Stomach smooth muscle (tissue), 2 donors: ENCODE data around the gene JTB.

Source experiments
- H3K27ac ChIP-seq: one replicate; pipeline ENCODE4 v1.7.0; 2013; ENCODE audit warnings: mild to moderate bottlenecking, low read length, inconsistent platforms
- H3K27me3 ChIP-seq, 2 donors: one replicate each; pipeline ENCODE4 v1.7.0; 2013; ENCODE audit warnings: low read length in 2 of 2; ENCODE audit not compliant: insufficient read depth in 2 of 2, control insufficient read depth in 1 of 2
- H3K36me3 ChIP-seq, 2 donors: one replicate each; pipeline ENCODE4 v1.7.0; 2013; ENCODE audit warnings: low read length in 2 of 2; ENCODE audit not compliant: control insufficient read depth in 2 of 2, insufficient read depth in 2 of 2
- H3K4me1 ChIP-seq: one replicate; pipeline ENCODE4 v1.7.0; 2013; ENCODE audit warnings: low read length; ENCODE audit not compliant: control insufficient read depth, insufficient read depth
- H3K4me3 ChIP-seq, 2 donors: one replicate each; pipeline ENCODE4 v1.7.0; 2013; ENCODE audit warnings: low read length in 2 of 2
- H3K9ac ChIP-seq, 2 donors: one replicate each; pipeline ENCODE4 v1.7.0; 2013; ENCODE audit warnings: low read length in 2 of 2, mild to moderate bottlenecking in 1 of 2
- H3K9me3 ChIP-seq, 2 donors: one replicate each; pipeline ENCODE4 v1.7.0; 2013; ENCODE audit warnings: low read length in 2 of 2; ENCODE audit not compliant: control insufficient read depth in 2 of 2
- donor health status: healthy.
- donor health status: Pancreatic carcinoma.

JTB gene

GRCh38 chr1:153978274-153978909 lies 918 bp upstream of the JTB start:
- no peaks in the 10 kb centered on the region for H3K27me3 ChIP-seq
- H3K36me3 ChIP-seq, result peaks cover 16 to 27% of the 10 kb centered on the region in 2 donors
- H3K27ac ChIP-seq, result peak overlapping the region; percentile 78
- H3K4me1 ChIP-seq, result peaks cover 19% of the 10 kb centered on the region
- no peaks in the 10 kb centered on the region for H3K9me3 ChIP-seq
- no peak overlapping the region for H3K9ac ChIP-seq
- H3K4me3 ChIP-seq, result peak overlapping the region; percentile 82 to 98

GRCh38 chr1:153976819-153977249 lies 640 bp downstream of the JTB start:
- Histone ChIP-seq H3K4me1 (peaks cover 20% of the 10 kb centered on the region), H3K9me3 (no peaks in the 10 kb centered on the region), H3K27me3 (no peaks in the 10 kb centered on the region), H3K36me3 (peaks cover 16 to 26% of the 10 kb centered on the region in 2 donors), H3K27ac (peak overlapping the region; percentile 78), H3K9ac (peak overlapping the region; percentile 80 to 90), H3K4me3 (peak overlapping the region; percentile 82 to 98)

GRCh38 chr1:153973525-153973924 lies 3.9 kb downstream of the JTB start:
- Histone ChIP-seq H3K27me3 (no peaks in the 10 kb centered on the region), H3K4me1 (peaks cover 19% of the 10 kb centered on the region), H3K27ac (no peak overlapping the region), H3K36me3 (peaks cover 12 to 20% of the 10 kb centered on the region in 2 donors), H3K4me3 (no peak overlapping the region), H3K9me3 (no peaks in the 10 kb centered on the region), H3K9ac (no peak overlapping the region)

- Histone ChIP-seq H3K9ac (no peak overlapping the region), H3K27ac (no peak overlapping the region), H3K4me1 (peaks cover 20% of the 10 kb centered on the region), H3K9me3 (no peaks in the 10 kb centered on the region), H3K4me3 (no peak overlapping the region), H3K27me3 (no peaks in the 10 kb centered on the region), H3K36me3 (peaks cover 12 to 20% of the 10 kb centered on the region in 2 donors)
Observed at GRCh38 chr1:153973071-153973470, 4.4 kb downstream of the JTB start.

- no peak overlapping the region for H3K27ac ChIP-seq
- H3K4me1 ChIP-seq, result peaks cover 12% of the 10 kb centered on the region
- H3K9me3 ChIP-seq, result no peaks in the 10 kb centered on the region
- no peak overlapping the region for H3K4me3 ChIP-seq
- H3K36me3 ChIP-seq, result peaks cover 12 to 18% of the 10 kb centered on the region in 2 donors
- no peaks in the 10 kb centered on the region for H3K27me3 ChIP-seq
- no peak overlapping the region for H3K9ac ChIP-seq
Observed at GRCh38 chr1:153970346-153970745, 7.1 kb downstream of the JTB start.

GRCh38 chr1:153968972-153969371 lies 8.5 kb downstream of the JTB start:
- Histone ChIP-seq H3K9me3 (no peaks in the 10 kb centered on the region), H3K4me1 (peaks cover 17% of the 10 kb centered on the region), H3K4me3 (peak overlapping the region in 1 of 2 donors; percentile 83), H3K9ac (no peak overlapping the region), H3K36me3 (peaks cover 5 to 9% of the 10 kb centered on the region in 2 donors), H3K27me3 (no peaks in the 10 kb centered on the region), H3K27ac (no peak overlapping the region)

DNA sequence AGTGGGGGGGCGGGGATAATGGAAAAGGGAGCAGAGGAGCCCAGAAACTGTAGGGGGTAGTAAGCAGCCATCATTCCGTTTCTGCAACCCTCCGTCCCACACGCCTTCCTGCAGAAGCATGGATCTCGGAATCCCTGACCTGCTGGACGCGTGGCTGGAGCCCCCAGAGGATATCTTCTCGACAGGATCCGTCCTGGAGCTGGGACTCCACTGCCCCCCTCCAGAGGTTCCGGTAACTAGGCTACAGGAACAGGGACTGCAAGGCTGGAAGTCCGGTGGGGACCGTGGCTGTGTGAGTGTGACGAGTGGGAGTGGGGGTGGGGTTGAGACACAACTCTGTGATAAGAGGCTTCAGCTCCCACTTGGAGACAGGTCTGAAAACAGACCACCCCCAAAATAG lies 9.1 kb downstream of the JTB start:
- H3K9ac ChIP-seq, result peak overlapping the region in 1 of 2 donors; percentile 73
- peak overlapping the region; percentile 83 to 94 for H3K4me3 ChIP-seq
- H3K36me3 ChIP-seq, result peaks cover 0 to 3% of the 10 kb centered on the region in 2 donors
- no peaks in the 10 kb centered on the region for H3K9me3 ChIP-seq
- peak overlapping the region; percentile 86 for H3K27ac ChIP-seq
- H3K4me1 ChIP-seq, result peaks cover 18% of the 10 kb centered on the region
- H3K27me3 ChIP-seq, result no peaks in the 10 kb centered on the region

DNA sequence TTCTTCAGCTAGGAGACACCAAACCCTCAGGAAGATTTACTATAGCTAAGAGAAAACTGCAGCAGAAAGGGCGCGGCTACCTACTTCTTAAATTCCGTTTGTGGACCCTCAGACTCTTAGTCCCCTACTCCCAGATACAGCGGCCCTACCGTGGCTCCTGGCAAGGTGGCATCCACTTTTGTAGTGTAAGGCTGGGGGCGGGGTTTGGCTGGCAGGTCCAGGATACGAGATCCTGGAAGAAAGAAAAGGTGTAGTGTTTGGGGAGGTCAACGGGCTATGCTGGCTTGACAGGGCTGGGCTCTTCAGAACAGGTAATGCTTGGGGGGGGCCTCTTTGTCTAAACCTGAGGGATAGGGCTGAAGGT lies 9.5 kb downstream of the JTB start:
- peak overlapping the region; percentile 83 to 94 for H3K4me3 ChIP-seq
- H3K27me3 ChIP-seq, result no peaks in the 10 kb centered on the region
- H3K9ac ChIP-seq, result peak overlapping the region; percentile 72 to 73
- peaks cover 0 to under 1% of the 10 kb centered on the region in 2 donors for H3K36me3 ChIP-seq
- H3K4me1 ChIP-seq, result peaks cover 19% of the 10 kb centered on the region
- H3K27ac ChIP-seq, result peak overlapping the region; percentile 86
- H3K9me3 ChIP-seq, result no peaks in the 10 kb centered on the region

DNA sequence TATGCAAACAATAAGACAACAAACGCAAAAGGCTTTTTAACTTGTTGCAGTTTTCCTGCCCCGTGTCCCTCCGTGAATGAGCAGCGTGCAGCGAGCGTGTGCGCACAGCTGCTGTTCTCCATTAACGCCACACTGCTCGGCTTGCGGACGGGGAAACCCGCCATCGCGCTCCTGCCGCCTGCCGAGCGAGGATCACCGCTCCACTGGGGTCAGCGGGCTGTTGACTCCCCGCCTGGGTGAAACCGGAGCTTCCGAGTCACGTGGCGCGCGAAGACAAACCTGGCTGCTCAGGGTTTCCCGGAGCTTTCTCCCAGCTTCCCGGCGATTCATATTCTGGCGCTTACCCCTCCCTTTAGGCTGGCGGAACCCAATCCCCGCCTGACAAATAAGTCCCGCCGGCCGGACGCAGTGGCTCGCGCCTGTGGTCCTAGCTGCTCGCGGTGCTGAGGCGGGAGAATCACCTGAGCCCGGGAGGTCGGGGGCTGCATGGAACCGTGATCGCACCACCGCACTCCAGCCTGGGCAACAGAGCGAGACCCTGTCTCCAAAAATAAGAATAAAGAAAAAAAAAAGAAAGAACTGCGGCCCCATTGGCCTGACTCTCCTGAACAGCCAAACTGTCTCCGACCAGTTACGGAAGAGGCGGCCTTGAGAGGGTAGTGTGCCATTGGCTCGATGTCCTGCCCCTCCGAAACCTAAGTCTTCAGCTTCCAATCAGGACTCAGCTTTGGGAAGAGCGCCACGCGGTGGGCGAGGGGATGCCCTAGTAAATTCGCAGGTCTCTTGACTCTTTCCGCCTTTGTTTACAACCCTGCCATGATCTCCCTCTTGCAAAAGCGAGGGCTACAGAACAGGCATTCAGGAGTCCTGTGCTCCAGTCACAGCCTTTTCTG lies 10.1 kb downstream of the JTB start, which contains the start of gene CREB3L4:
Gene CREB3L4 (plus strand): TSS at position 796 of the 893 bp plus-strand sequence. CDS start 624 bp downstream, outside the sequence.
- H3K9ac ChIP-seq, result peak within 1 kb of the TSS; percentile 72 to 73
- peaks cover 24% of the 10 kb centered on the region for H3K4me1 ChIP-seq
- H3K9me3 ChIP-seq, result no peaks in the 10 kb centered on the region
- H3K27me3 ChIP-seq, result no peaks in the 10 kb centered on the region
- peak within 1 kb of the TSS; percentile 83 to 94 for H3K4me3 ChIP-seq
- H3K27ac ChIP-seq, result peak within 1 kb of the TSS; percentile 86
- H3K36me3 ChIP-seq, result no peaks in the 10 kb centered on the region

DNA sequence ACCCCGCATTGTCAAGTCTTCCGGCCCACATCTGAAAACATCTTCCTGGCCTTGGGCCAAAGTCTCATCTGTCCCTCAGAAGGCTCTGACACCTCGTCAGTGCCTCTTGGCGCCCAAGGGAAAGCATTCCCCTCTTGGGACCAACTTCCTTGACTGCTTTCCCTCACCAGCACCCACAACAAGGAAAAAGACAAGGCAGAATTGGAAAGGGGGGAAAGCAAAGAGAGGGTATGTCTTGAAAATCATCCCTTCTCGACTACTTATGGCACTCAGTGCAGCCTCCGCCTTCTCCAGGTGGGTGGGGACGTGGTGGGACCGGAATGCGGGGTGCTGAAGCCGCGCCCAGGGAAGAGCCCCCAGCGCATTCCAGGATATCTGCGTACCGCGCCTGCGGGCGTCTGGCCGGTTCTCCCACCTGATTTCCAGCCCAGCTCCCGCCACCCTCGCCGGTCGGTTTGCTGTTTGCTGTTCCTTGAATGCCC lies 13.6 kb downstream of the JTB start:
- Histone ChIP-seq H3K27me3 (no peaks in the 10 kb centered on the region), H3K4me1 (peaks cover 47% of the 10 kb centered on the region), H3K9ac (peak overlapping the region; percentile 90 to 93), H3K9me3 (no peaks in the 10 kb centered on the region), H3K4me3 (peak overlapping the region; percentile 88 to 93), H3K27ac (peak overlapping the region; percentile 87), H3K36me3 (peaks cover 12 to 15% of the 10 kb centered on the region in 2 donors)
